OCI-LY3 (cell line): ENCODE data around the gene KCNH2.

Source experiments
- CTCF ChIP-seq: fragments of 200-600, 300-600 bp; sonication (generic); IDR thresholded peaks from 2 replicates; pipeline ENCODE4 v1.5.1; 2014; ENCODE audit warnings: antibody characterized with exemption, low read length, low read depth
- EZH2phosphoT487 ChIP-seq: fragments of 200-600 bp; shearing (Covaris generic); IDR thresholded peaks from 2 replicates; pipeline ENCODE4 v1.6.1; 2018; ENCODE audit warnings: antibody characterized with exemption, mixed run types, low read depth

GRCh38 chr7:150923802-150924201, 54.3 kb downstream of the KCNH2 start:
- no peak for TF ChIP-seq CTCF
- no peak for TF ChIP-seq EZH2phosphoT487
